CD4-positive, alpha-beta T cell treated with Interleukin-10 for 1 hour (primary cell): ENCODE data around the gene ZNF3.

Source experiments
- DNase-seq: peaks from one replicate; pipeline ENCODE4 v3.0.0-alpha.2; 2020

The ZNF3 gene

GRCh38 chr7:100049441-100050291, 31.9 kb downstream of the ZNF3 start, which contains the start of gene ZSCAN21:
ZSCAN21 (plus strand) TSS chr7:100049774; CDS start chr7:100057007, 7,233 bp downstream.
- peak; percentile 84 for DNase-seq

- no peak for DNase-seq
Observed at GRCh38 chr7:100048680-100049079, 32.8 kb downstream of the ZNF3 start.

GRCh38 chr7:100044718-100045117, 36.8 kb downstream of the ZNF3 start:
- DNase-seq, result peak; percentile 10

GRCh38 chr7:100040575-100040974, 40.9 kb downstream of the ZNF3 start:
- no peak for DNase-seq

GRCh38 chr7:100038326-100038725, 43.2 kb downstream of the ZNF3 start:
- no peak for DNase-seq

- DNase-seq, result no peak
Observed at GRCh38 chr7:100035876-100036275, 45.6 kb downstream of the ZNF3 start.

GRCh38 chr7:100034871-100035510, 46.5 kb downstream of the ZNF3 start:
- DNase-seq, result no peak

- no peak for DNase-seq
Observed at GRCh38 chr7:100033526-100033925, 48.0 kb downstream of the ZNF3 start.

GRCh38 chr7:100029596-100029995, 51.9 kb downstream of the ZNF3 start:
- no peak for DNase-seq

GRCh38 chr7:100027197-100027596, 54.3 kb downstream of the ZNF3 start:
- no peak for DNase-seq

GRCh38 chr7:100024020-100024619, 57.4 kb downstream of the ZNF3 start:
- no peak for DNase-seq

GRCh38 chr7:100023526-100023925, 58.0 kb downstream of the ZNF3 start:
- no peak for DNase-seq

GRCh38 chr7:100022621-100023020, 58.9 kb downstream of the ZNF3 start:
- DNase-seq, result no peak

- DNase-seq, result no peak
Observed at GRCh38 chr7:100021297-100021696, 60.2 kb downstream of the ZNF3 start.
